Measurements from ENCODE around the gene FGF1. TPM values are rescaled to one million over a fixed set of nuclear protein-coding genes. Genes with fewer than 3 reads are reported as not detected.

The FGF1 gene
- total RNA-seq, 1 donor from 2014 or later, result 23.5 TPM

DNA sequence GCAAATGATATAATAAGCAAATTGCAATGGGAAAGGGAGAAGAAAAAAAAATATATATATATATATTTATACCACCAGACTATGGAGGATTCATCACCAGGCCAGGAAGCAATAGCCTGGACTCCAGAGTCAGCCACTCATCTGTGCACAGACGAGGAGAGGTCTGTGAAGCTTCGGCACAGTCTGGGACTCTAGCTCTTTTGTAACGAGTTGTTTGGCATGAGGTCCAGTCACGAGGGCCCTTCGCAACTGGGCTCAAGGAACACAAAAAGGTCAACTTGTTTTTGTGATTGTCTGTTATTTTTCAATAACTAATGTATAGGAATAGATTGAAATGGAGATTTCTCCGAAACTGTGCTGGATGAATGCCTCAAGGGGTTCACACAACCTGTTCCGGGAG is 14.7 kb upstream of the FGF1 start:
- H3K27me3 ChIP-seq, result no peaks in the 10 kb centered on the region
- no peak for TF ChIP-seq CTCF (IDR thresholded peaks at IDR 0.05)
- no peak overlapping the region for H3K4me3 ChIP-seq
- H3K27ac ChIP-seq, result no peak overlapping the region
- H3K9me3 ChIP-seq, result no peaks in the 10 kb centered on the region
- H3K36me3 ChIP-seq, result no peaks in the 10 kb centered on the region
- intact Hi-C loops (cut with DNase I), result no loop called here
- H3K4me1 ChIP-seq, result peaks cover 3 to 30% of the 10 kb centered on the region in 2 donors
- DNase-seq (ENCODE audit: low spot score in 2 of 2), result peak in 1 of 2 donors; percentile 15

DNA sequence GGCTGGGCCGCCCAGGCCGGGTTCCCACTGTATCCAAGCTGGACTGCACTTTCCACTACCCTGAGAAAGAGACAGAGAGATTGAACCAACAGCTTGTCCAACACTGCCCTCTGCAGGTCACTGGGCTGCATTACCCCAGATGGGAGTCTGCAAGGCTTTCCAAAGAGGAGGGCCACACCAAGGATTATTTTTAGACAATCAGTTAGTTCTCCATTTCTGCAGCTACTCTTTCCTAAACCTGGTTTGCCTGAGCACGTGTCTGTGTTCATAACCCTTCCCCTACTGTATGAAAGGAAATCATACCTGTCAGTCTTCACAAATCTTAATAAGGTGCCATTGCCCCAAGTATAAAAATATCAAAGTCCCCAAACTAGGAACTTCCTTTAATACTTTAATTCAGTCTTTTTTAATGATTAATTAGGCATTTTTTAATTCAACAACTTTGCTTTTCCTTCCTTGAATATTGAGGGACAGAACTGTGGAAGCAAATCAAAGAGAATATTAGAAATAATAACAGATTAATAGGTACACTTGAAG is 13.4 kb upstream of the FGF1 start:
- Histone ChIP-seq H3K4me1 (peaks cover 3 to 30% of the 10 kb centered on the region in 2 donors), H3K36me3 (no peaks in the 10 kb centered on the region), H3K27ac (peak overlapping the region in 1 of 2 donors; percentile 73), H3K4me3 (no peak overlapping the region), H3K9me3 (no peaks in the 10 kb centered on the region), H3K27me3 (no peaks in the 10 kb centered on the region)
- TF ChIP-seq CTCF (IDR thresholded peaks at IDR 0.05), result peak; percentile 96 to 97 (median 96)
- DNase-seq (ENCODE audit: low spot score in 2 of 2), result peak; percentile 45 to 95
- intact Hi-C loops (cut with DNase I), result loop anchor here (1.0 to 10.0 kb wide), 4 partner anchors 44 to 704 kb away; no protein-coding TSS in a partner anchor

DNA sequence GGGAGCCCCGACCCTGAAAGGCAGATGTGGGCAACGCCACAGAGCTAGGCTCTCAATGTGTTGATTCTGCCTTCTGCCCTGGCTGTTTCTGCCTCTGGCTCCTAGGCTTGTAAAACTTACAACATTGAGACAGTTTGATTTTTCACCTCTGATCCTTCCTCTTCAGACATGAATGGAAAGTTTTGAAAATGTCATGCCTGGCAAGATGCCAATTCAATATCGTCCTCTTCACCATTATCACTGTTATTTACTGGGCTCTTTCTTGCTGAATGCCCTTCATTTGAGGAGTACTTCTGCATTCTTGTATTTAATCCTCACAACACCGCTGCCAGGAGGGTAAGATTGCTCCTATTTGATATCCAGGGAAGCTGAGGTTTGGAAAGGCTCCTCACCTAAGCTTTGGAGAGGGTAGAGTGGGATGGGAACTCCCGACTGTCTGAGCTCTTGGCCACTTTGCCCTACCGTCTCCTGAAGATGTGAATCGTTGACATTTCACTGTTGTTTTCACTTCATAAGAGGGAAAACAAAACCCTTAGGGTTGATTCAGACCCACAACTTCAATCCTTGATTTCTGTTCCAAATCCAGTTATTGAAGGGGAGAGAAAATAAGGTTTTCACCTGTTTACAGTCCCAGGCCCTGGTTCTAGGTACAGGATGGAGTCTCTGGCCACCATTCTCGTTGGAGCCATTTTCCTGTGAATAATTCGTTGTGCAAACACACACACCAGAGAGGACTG is 12.7 kb upstream of the FGF1 start:
- peak overlapping the region in 1 of 2 donors; percentile 20 for H3K4me3 ChIP-seq
- intact Hi-C loops (cut with DNase I), result loop anchor here (1.0 to 10.0 kb wide), 5 partner anchors 12 to 704 kb away; partner anchors contain the start of gene FGF1
- H3K27me3 ChIP-seq, result no peaks in the 10 kb centered on the region
- no peaks in the 10 kb centered on the region for H3K36me3 ChIP-seq
- H3K4me1 ChIP-seq, result peaks cover 3 to 30% of the 10 kb centered on the region in 2 donors
- DNase-seq (ENCODE audit: low spot score in 2 of 2), result peak in 1 of 2 donors; percentile 58
- H3K27ac ChIP-seq, result peak overlapping the region; percentile 69 to 73
- no peaks in the 10 kb centered on the region for H3K9me3 ChIP-seq
- no peak for TF ChIP-seq CTCF (IDR thresholded peaks at IDR 0.05)

- DNase-seq (ENCODE audit: low spot score in 2 of 2), result peak in 1 of 2 donors; percentile 81
- H3K4me3 ChIP-seq, result peak overlapping the region in 1 of 2 donors; percentile 20
These were observed 11.7 kb upstream of the FGF1 start for GRCh38 chr5:142697356-142698255.

More at GRCh38 chr5:142697356-142698255, 11.7 kb upstream of the FGF1 start:
- Histone ChIP-seq H3K9me3 (no peaks in the 10 kb centered on the region), H3K4me1 (peaks cover 3 to 30% of the 10 kb centered on the region in 2 donors), H3K27me3 (no peaks in the 10 kb centered on the region), H3K27ac (peak overlapping the region; percentile 69 to 73), H3K36me3 (no peaks in the 10 kb centered on the region)
- TF ChIP-seq CTCF (IDR thresholded peaks at IDR 0.05), result no peak
- intact Hi-C loops (cut with DNase I), result loop anchor here (1.0 to 10.0 kb wide), 3 partner anchors 11 to 703 kb away; partner anchors contain the start of gene FGF1

All from ascending aorta (tissue), 2 donors.